Kidney (tissue), 14 donors: ENCODE measurements around the gene PDGFD. TPM values are rescaled to one million over a fixed set of nuclear protein-coding genes. Genes with fewer than 3 reads are reported as not detected.

Source experiments
- DNase-seq, 5 donors: peaks; one replicate each; pipeline ENCODE4 v3.0.0-alpha.2; 2013 to 2020
- FAIRE-seq: peaks from 2 replicates; lab custom pipeline; 2012; peaks lifted over from hg19 to GRCh38; lab: Jason Lieb, UNC
- H3K27ac ChIP-seq, 2 donors: one replicate each; pipeline ENCODE4 v1.7.0; 2013; ENCODE audit warnings: low read depth in 2 of 2, low read length in 2 of 2, inconsistent platforms in 1 of 2
- H3K27me3 ChIP-seq: one replicate; pipeline ENCODE4 v1.7.1; 2013; ENCODE audit warnings: low read length, inconsistent platforms; ENCODE audit not compliant: control insufficient read depth, insufficient read depth
- H3K36me3 ChIP-seq, 3 donors: one replicate each; pipeline versions ENCODE4 v1.7.0 to v1.7.1; 2013; ENCODE audit warnings: low read length in 3 of 3, control low read depth in 1 of 3, inconsistent platforms in 1 of 3; ENCODE audit not compliant: insufficient read depth in 3 of 3, control insufficient read depth in 2 of 3
- H3K4me1 ChIP-seq, 3 donors: one replicate each; pipeline versions ENCODE4 v1.7.0 to v1.7.1; 2013; ENCODE audit warnings: low read length in 3 of 3, inconsistent platforms in 1 of 3, low read depth in 1 of 3; ENCODE audit not compliant: control insufficient read depth in 2 of 3, insufficient read depth in 2 of 3
- H3K4me3 ChIP-seq, 3 donors: one replicate each; pipeline versions ENCODE4 v1.7.0 to v1.8.1; 2013; ENCODE audit warnings: low read length in 3 of 3, control low read depth in 1 of 3, inconsistent platforms in 1 of 3
- H3K9ac ChIP-seq, 3 donors: one replicate each; pipeline versions ENCODE4 v1.7.0 to v1.7.1; 2013; ENCODE audit warnings: low read length in 3 of 3, control low read depth in 1 of 3, inconsistent platforms in 1 of 3
- H3K9me3 ChIP-seq, 3 donors: one replicate each; pipeline versions ENCODE4 v1.7.0 to v1.7.1; 2013; ENCODE audit warnings: low read length in 3 of 3, control low read depth in 1 of 3, inconsistent platforms in 1 of 3; ENCODE audit not compliant: control insufficient read depth in 2 of 3, insufficient read depth in 1 of 3
- CTCF ChIP-seq: IDR thresholded peaks from 3 replicates; pipeline ENCODE4 v1.5.1; 2012; ENCODE audit warnings: mild to moderate bottlenecking, moderate library complexity, borderline replicate concordance; ENCODE audit not compliant: insufficient read depth; ENCODE audit errors: extremely low read depth
- intact Hi-C: fragments of 100-400 bp; cut with DNase I; formaldehyde crosslinking; loops from one replicate; pipeline ENCODE4 v1.11.1; 2022
- polyA plus RNA-seq: library from polyadenylated mRNA; stranded (reverse); fragments of 350-450 nt; fragmentation: Illumina TruSeq; extraction: RNeasy Lipid Tissue Mini Kit (QIAGEN cat#74804); gene quantifications from one replicate; pipeline ENCODE4 v1.2.3, GENCODE V29; 2014; ENCODE audit warnings: low read depth, low replicate concordance; ENCODE audit not compliant: insufficient read depth
- total RNA-seq: library from RNA; stranded (reverse); fragmentation: NEBNext Ultra II Directional; extraction: Animal tissue kit (Norgen Biotek cat#: 25700); gene quantifications from one replicate; pipeline ENCODE4 v1.2.1, GENCODE V29; 2021
- donor health status: control.
- donor health status: control.
- donor health status: control.
- donor health status: control.
- donor health status: control.
- donor health status: DM: yes; HTN: yes; CAD: no.
- donor health status: Normal renal cell carcinoma (clear cell type).

Gene PDGFD
- total and polyA plus RNA-seq, 2 donors from 2014 or later = 5.3 to 12.2 TPM

- H3K9ac ChIP-seq = no peak overlapping the region
- no peaks in the 10 kb centered on the region for H3K9me3 ChIP-seq
- no peak for DNase-seq
- no peaks in the 10 kb centered on the region for H3K4me1 ChIP-seq
- H3K27me3 ChIP-seq = no peaks in the 10 kb centered on the region
- no peaks in the 10 kb centered on the region for H3K36me3 ChIP-seq
- no peak overlapping the region for H3K4me3 ChIP-seq
- no peak overlapping the region for H3K27ac ChIP-seq
- FAIRE-seq = no peak
- intact Hi-C loops = no loop called here
- no peak for TF ChIP-seq CTCF
Measured at GRCh38 chr11:103972013-103972412, 191.9 kb downstream of the PDGFD start.

DNA sequence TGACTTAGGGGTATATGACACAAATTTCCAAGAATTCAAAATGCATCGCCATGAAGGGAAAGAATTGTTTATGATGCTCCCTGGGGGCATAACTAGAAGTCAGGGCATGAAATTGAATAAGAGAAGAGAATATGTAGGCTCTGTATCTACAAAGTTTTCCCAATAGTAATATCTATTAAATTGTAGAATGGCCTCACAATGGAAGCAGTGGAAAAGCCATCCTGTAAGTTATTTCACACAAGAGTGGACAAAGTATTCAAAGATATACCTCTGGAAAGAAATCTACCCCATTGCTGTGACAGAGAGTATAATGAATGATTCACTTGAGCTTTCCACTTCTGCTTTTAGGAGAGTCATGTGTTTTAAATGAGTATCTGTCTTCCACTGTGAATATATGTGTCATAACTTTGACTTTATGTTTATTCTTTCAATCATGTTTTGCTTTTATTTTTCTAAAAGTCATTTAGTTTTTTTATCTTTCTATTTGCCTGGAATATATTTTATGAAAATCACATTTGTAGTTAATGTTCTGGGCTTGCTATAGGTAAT, 193.2 kb downstream of the PDGFD start:
- Histone ChIP-seq H3K27ac (no peak overlapping the region), H3K9me3 (no peaks in the 10 kb centered on the region), H3K27me3 (no peaks in the 10 kb centered on the region), H3K36me3 (no peaks in the 10 kb centered on the region), H3K4me3 (no peak overlapping the region), H3K4me1 (no peaks in the 10 kb centered on the region), H3K9ac (no peak overlapping the region)
- FAIRE-seq = no peak
- intact Hi-C loops = no loop called here
- no peak for TF ChIP-seq CTCF
- no peak for DNase-seq

DNA sequence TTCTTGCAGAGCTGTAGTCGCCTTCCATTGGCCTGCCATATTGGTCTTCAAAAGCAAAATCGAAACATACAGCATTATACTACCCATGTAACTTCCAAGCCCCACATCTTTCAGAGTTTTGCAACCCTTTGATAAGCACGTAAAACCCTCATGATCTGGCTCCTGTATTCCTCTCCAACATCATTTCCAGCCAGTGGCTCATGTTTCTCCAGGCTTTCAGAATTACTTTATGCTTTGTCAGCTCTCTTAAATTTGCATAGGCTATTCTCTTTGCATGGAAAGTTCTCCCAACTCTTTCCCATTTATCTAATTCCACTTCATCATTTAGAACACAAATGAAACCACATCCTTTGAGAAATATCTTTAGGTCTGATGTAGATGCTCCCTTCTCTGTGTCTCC, 195.3 kb downstream of the PDGFD start:
- no peak overlapping the region for H3K4me3 ChIP-seq
- intact Hi-C loops = no loop called here
- no peak for FAIRE-seq
- H3K27me3 ChIP-seq = no peaks in the 10 kb centered on the region
- no peak overlapping the region for H3K9ac ChIP-seq
- H3K27ac ChIP-seq = no peak overlapping the region
- no peak for DNase-seq
- no peaks in the 10 kb centered on the region for H3K9me3 ChIP-seq
- no peaks in the 10 kb centered on the region for H3K4me1 ChIP-seq
- H3K36me3 ChIP-seq = no peaks in the 10 kb centered on the region
- no peak for TF ChIP-seq CTCF

DNA sequence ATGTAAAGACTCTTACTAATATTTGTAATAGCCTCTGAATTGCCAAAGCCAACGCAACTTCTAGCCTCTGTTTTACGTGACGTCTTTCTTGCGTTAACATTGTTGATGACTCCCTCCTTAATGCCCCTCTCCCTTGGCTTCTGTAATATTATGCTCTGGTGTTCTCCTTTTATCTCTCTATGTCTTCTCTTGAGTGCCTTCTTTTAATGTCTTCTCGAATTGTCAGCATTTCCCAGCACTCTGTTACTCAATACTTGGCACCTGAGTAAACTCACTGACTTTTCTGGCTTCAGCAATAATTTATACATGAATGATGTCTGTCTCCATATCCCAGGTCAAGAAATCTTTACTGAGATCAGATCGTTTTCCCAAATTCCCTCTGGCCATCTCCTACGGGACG, 196.0 kb downstream of the PDGFD start:
- no peak for FAIRE-seq
- Histone ChIP-seq H3K4me1 (no peaks in the 10 kb centered on the region), H3K36me3 (no peaks in the 10 kb centered on the region), H3K27me3 (no peaks in the 10 kb centered on the region), H3K4me3 (no peak overlapping the region), H3K27ac (no peak overlapping the region), H3K9me3 (no peaks in the 10 kb centered on the region), H3K9ac (no peak overlapping the region)
- DNase-seq = no peak
- TF ChIP-seq CTCF = no peak
- intact Hi-C loops = no loop called here
